Nephron (organoid): ENCODE data around the gene FAM180B.
A peak's percentile ranks its signal among the peaks of the same experiment; 100 is the strongest.
"Not testable (repeated sequence)": the region's sequence is repeated elsewhere in the genome, so short reads cannot be mapped to it uniquely, and the experiment has no call there.

Experiments
- H3K27ac Mint-ChIP-seq, 3 experiments: 2 replicates each; pipeline ENCODE4 v1.8.0; 2020; ENCODE audit warnings: mixed read lengths in 3 of 3, mild to moderate bottlenecking in 2 of 3, moderate library complexity in 1 of 3
- H3K27me3 Mint-ChIP-seq: 2 replicates; pipeline ENCODE4 v1.8.0; 2021; ENCODE audit warnings: low read depth, mild to moderate bottlenecking, moderate library complexity, mixed read lengths
- H3K36me3 Mint-ChIP-seq: 2 replicates; pipeline ENCODE4 v1.8.0; 2020; ENCODE audit warnings: low read depth, mixed read lengths
- H3K4me1 Mint-ChIP-seq: 2 replicates; pipeline ENCODE4 v1.8.0; 2020; ENCODE audit warnings: mixed read lengths
- H3K4me3 Mint-ChIP-seq, 3 experiments: 2 replicates each; pipeline ENCODE4 v1.8.0; 2020; ENCODE audit warnings: mild to moderate bottlenecking in 3 of 3, mixed read lengths in 3 of 3, moderate library complexity in 2 of 3
- H3K9me3 Mint-ChIP-seq: 2 replicates; pipeline ENCODE4 v1.8.0; 2020; ENCODE audit warnings: mixed read lengths
- CTCF ChIP-seq, 3 experiments: fragments of 200-600 bp; sonication (generic); IDR thresholded peaks; one replicate each; pipeline ENCODE4 v1.5.0; 2021; ENCODE audit warnings: antibody characterized with exemption in 3 of 3; ENCODE audit not compliant: unreplicated experiment in 3 of 3

The FAM180B gene

GRCh38 chr11:47553406-47553743 lies 33.1 kb upstream of the FAM180B start:
- H3K27me3 Mint-ChIP-seq = no peaks in the 10 kb centered on the region
- peak in 2 of 3 experiments; percentile 9 to 40 for TF ChIP-seq CTCF (IDR thresholded peaks at IDR 0.05; ENCODE audit: unreplicated experiment in 3 of 3)
- H3K4me1 Mint-ChIP-seq = peaks cover 25% of the 10 kb centered on the region
- peaks cover 10% of the 10 kb centered on the region for H3K36me3 Mint-ChIP-seq
- H3K9me3 Mint-ChIP-seq = no peaks in the 10 kb centered on the region
- H3K27ac Mint-ChIP-seq = peak overlapping the region; percentile 90 to 99 (median 96)
- H3K4me3 Mint-ChIP-seq = peak overlapping the region; percentile 95 to 100 (median 99)

GRCh38 chr11:47557004-47557403 lies 29.5 kb upstream of the FAM180B start:
- H3K4me1 Mint-ChIP-seq, H3K4me3 Mint-ChIP-seq, H3K27ac Mint-ChIP-seq, H3K9me3 Mint-ChIP-seq, H3K36me3 Mint-ChIP-seq, H3K27me3 Mint-ChIP-seq: not testable (repeated sequence)

GRCh38 chr11:47558695-47559094 lies 27.8 kb upstream of the FAM180B start:
- no peak for TF ChIP-seq CTCF (IDR thresholded peaks at IDR 0.05; ENCODE audit: unreplicated experiment in 3 of 3)
- no peaks in the 10 kb centered on the region for H3K9me3 Mint-ChIP-seq
- H3K36me3 Mint-ChIP-seq = no peaks in the 10 kb centered on the region
- H3K4me3 Mint-ChIP-seq = no peak overlapping the region
- H3K27ac Mint-ChIP-seq = no peak overlapping the region
- H3K27me3 Mint-ChIP-seq = no peaks in the 10 kb centered on the region
- no peaks in the 10 kb centered on the region for H3K4me1 Mint-ChIP-seq

GRCh38 chr11:47560426-47560825 lies 26.1 kb upstream of the FAM180B start:
- TF ChIP-seq CTCF (IDR thresholded peaks at IDR 0.05; ENCODE audit: unreplicated experiment in 3 of 3) = no peak
- Mint-ChIP-seq H3K4me3 (peak overlapping the region in 1 of 3 experiments; percentile 46), H3K9me3 (no peaks in the 10 kb centered on the region), H3K27ac (no peak overlapping the region), H3K4me1 (peaks cover 4% of the 10 kb centered on the region), H3K36me3 (no peaks in the 10 kb centered on the region), H3K27me3 (no peaks in the 10 kb centered on the region)

- not testable (repeated sequence) for H3K9me3 Mint-ChIP-seq, H3K27me3 Mint-ChIP-seq
Observed at GRCh38 chr11:47562393-47562792, 24.1 kb upstream of the FAM180B start.

GRCh38 chr11:47564366-47564765 lies 22.1 kb upstream of the FAM180B start:
- H3K36me3 Mint-ChIP-seq, H3K27ac Mint-ChIP-seq, H3K9me3 Mint-ChIP-seq, H3K4me1 Mint-ChIP-seq, H3K27me3 Mint-ChIP-seq: not testable (repeated sequence)
- H3K4me3 Mint-ChIP-seq = peak overlapping the region; percentile 62 to 79 (median 75)

More at GRCh38 chr11:47562393-47562792, 24.1 kb upstream of the FAM180B start:
- peak overlapping the region in 1 of 3 experiments; percentile 35 for H3K4me3 Mint-ChIP-seq
- H3K27ac Mint-ChIP-seq, H3K4me1 Mint-ChIP-seq, H3K36me3 Mint-ChIP-seq: not testable (repeated sequence)

- H3K36me3 Mint-ChIP-seq = peaks cover 7% of the 10 kb centered on the region
- TF ChIP-seq CTCF (IDR thresholded peaks at IDR 0.05; ENCODE audit: unreplicated experiment in 3 of 3) = no peak
- H3K27ac Mint-ChIP-seq = peak overlapping the region in 1 of 3 experiments; percentile 35
- H3K4me3 Mint-ChIP-seq = peak overlapping the region; percentile 75 to 79 (median 77)
- no peaks in the 10 kb centered on the region for H3K9me3 Mint-ChIP-seq
- peaks cover 9% of the 10 kb centered on the region for H3K4me1 Mint-ChIP-seq
- H3K27me3 Mint-ChIP-seq = no peaks in the 10 kb centered on the region
Observed at GRCh38 chr11:47564933-47565339, 21.5 kb upstream of the FAM180B start.
